Panc1 (cell line): ENCODE data around the gene OTOP2.

Experiments used
- TCF7L2 ChIP-seq: IDR thresholded peaks from 2 replicates; pipeline ENCODE4 v1.6.1; 2011; ENCODE audit warnings: mild to moderate bottlenecking, low read depth, low read length, inconsistent platforms
- TF ChIP-seq, protein P1 (sequence below): fragments of 450-650 bp; IDR thresholded peaks from 2 replicates; pipeline ENCODE4 v1.5.1; 2017; ENCODE audit warnings: mild to moderate bottlenecking

DNA sequence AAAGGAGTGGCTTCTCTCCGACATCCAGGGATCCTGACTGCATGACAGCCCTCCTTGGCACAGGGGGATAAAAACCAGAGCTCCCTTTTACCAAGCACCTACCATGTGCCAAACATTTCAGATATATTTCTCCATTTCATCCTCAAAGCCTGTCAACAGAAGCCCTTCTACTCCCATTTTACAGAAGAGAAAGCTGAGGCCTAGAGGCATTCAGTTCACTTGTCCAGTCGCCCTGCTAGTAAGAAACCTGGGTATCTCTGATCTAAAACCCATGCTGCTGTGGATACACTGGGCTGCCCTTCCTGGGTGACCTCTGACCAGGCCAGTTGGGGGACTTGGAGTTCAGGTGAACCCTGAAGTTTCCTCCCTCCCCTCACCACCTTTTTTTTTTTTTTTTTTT is 45.4 kb upstream of the OTOP2 start:
- no peak for TF ChIP-seq TCF7L2
- TF ChIP-seq, protein P1, sequence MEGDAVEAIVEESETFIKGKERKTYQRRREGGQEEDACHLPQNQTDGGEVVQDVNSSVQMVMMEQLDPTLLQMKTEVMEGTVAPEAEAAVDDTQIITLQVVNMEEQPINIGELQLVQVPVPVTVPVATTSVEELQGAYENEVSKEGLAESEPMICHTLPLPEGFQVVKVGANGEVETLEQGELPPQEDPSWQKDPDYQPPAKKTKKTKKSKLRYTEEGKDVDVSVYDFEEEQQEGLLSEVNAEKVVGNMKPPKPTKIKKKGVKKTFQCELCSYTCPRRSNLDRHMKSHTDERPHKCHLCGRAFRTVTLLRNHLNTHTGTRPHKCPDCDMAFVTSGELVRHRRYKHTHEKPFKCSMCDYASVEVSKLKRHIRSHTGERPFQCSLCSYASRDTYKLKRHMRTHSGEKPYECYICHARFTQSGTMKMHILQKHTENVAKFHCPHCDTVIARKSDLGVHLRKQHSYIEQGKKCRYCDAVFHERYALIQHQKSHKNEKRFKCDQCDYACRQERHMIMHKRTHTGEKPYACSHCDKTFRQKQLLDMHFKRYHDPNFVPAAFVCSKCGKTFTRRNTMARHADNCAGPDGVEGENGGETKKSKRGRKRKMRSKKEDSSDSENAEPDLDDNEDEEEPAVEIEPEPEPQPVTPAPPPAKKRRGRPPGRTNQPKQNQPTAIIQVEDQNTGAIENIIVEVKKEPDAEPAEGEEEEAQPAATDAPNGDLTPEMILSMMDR, result no peak
